HCT116 (cell line): ENCODE data around the gene ZMYND19. TPM values are rescaled to one million over a fixed set of nuclear protein-coding genes. Genes with fewer than 3 reads are reported as not detected.

Experiments
- ATAC-seq: fragments of 200-7000 bp; cut with Tn5 transposase; 2 replicates; pipeline ENCODE4 v1.9.1; 2020; ENCODE audit warnings: mild to moderate bottlenecking, moderate library complexity
- BruUV-seq: library from RNA; stranded (reverse); fragments of 400-500 nt; replicated peaks from 2 replicates; lab custom pipeline; 2021; lab: Mats Ljungman, UMichigan
- CTCF ChIA-PET: fragments of 300-600 bp; sonication (Branson Sonifier 250); formaldehyde crosslinking; loops from one replicate; lab custom pipeline; 2021; ENCODE audit warnings: antibody characterized with exemption; lab: Charles Lee
- POLR2A ChIA-PET: fragments of 300-600, 350-600 bp; sonication (Branson Sonifier 250); formaldehyde crosslinking; loops from one replicate; lab custom pipeline; 2021; ENCODE audit warnings: antibody characterized with exemption; lab: Charles Lee
- RAD21 ChIA-PET, 2 experiments: fragments of 300-600 bp; sonication (Branson Sonifier 250); formaldehyde crosslinking; loops; one replicate each; lab custom pipeline; 2023; ENCODE audit warnings: low total read pairs in 2 of 2; ENCODE audit not compliant: uncharacterized antibody in 2 of 2, unreplicated experiment in 2 of 2, low non-redundant PET in 1 of 2; lab: Charles Lee
- DNase-seq: peaks from one replicate; pipeline ENCODE4 v3.0.0-alpha.2; 2010; ENCODE audit warnings: low read depth, low spot score
- H2AFZ ChIP-seq: fragments of 200-600 bp; shearing (Covaris generic), sonication (generic); 2 replicates; pipeline ENCODE4 v1.6.1; 2017; ENCODE audit warnings: low read depth, mixed run types, mixed read lengths, antibody characterized with exemption, low read length; ENCODE audit not compliant: poor library complexity, severe bottlenecking
- H3K27ac ChIP-seq: 2 replicates; pipeline ENCODE4 v1.5.1; 2012; ENCODE audit warnings: low read depth, low read length
- H3K27me3 ChIP-seq: fragments of 200-600 bp; sonication (generic); 2 replicates; pipeline ENCODE4 v1.6.1; 2016; ENCODE audit warnings: mixed run types, low read length, mixed read lengths; ENCODE audit not compliant: insufficient read depth
- H3K36me3 ChIP-seq, 2 experiments: fragments of 200-500 bp in 1 of 2; fragments of 200-600 bp in 1 of 2; sonication (Bioruptor generic) in 1 of 2; sonication (generic) in 1 of 2; 2 replicates each; pipeline versions ENCODE4 v1.5.1 to v1.6.1; 2014 to 2016; ENCODE audit warnings: low read length in 2 of 2, inconsistent platforms in 1 of 2, mixed read lengths in 1 of 2, mixed run types in 1 of 2; ENCODE audit not compliant: insufficient read depth in 2 of 2, control insufficient read depth in 1 of 2
- H3K4me1 ChIP-seq, 2 experiments: fragments of 200-600 bp in 1 of 2; sonication (generic) in 1 of 2; 2 replicates each; pipeline versions ENCODE4 v1.5.1 to v1.6.1; 2012 to 2017; ENCODE audit warnings: low read length in 2 of 2, inconsistent platforms in 1 of 2, mild to moderate bottlenecking in 1 of 2, mixed read lengths in 1 of 2, mixed run types in 1 of 2, moderate library complexity in 1 of 2; ENCODE audit not compliant: insufficient read depth in 2 of 2, control insufficient read depth in 1 of 2
- H3K4me2 ChIP-seq: fragments of 200-600 bp; sonication (generic); 2 replicates; pipeline ENCODE4 v1.6.1; 2017; ENCODE audit warnings: mixed run types, low read length, mixed read lengths
- H3K4me3 ChIP-seq, 2 experiments: fragments of 200-600 bp in 1 of 2; sonication (generic) in 1 of 2; replicated peaks in 1 of 2; 2 replicates each; pipeline ENCODE4 v1.5.1; 2011 to 2016; ENCODE audit warnings: low read length in 2 of 2, control low read depth in 1 of 2, low read depth in 1 of 2, mild to moderate bottlenecking in 1 of 2, mixed read lengths in 1 of 2, mixed run types in 1 of 2
- H3K79me2 ChIP-seq: fragments of 200-600 bp; sonication (generic); 2 replicates; pipeline ENCODE4 v1.6.1; 2017; ENCODE audit warnings: mild to moderate bottlenecking, mixed run types, low read length, moderate library complexity, mixed read lengths; ENCODE audit not compliant: insufficient read depth
- H3K9ac ChIP-seq: fragments of 200-600 bp; sonication (generic); 2 replicates; pipeline ENCODE4 v1.6.1; 2016; ENCODE audit warnings: low read length, mixed read lengths
- H3K9me2 ChIP-seq: fragments of 200-600 bp; sonication (generic), shearing (Covaris generic); 2 replicates; pipeline ENCODE4 v1.6.1; 2017; ENCODE audit warnings: mixed run types, mild to moderate bottlenecking, moderate library complexity; ENCODE audit not compliant: insufficient read depth
- H3K9me3 ChIP-seq, 2 experiments: fragments of 200-500 bp in 1 of 2; fragments of 200-600 bp in 1 of 2; sonication (Bioruptor generic) in 1 of 2; sonication (generic) in 1 of 2; 2 replicates each; pipeline ENCODE4 v1.6.1; 2014 to 2017; ENCODE audit warnings: low read length in 2 of 2, mixed read lengths in 2 of 2, inconsistent platforms in 1 of 2, low read depth in 1 of 2, mild to moderate bottlenecking in 1 of 2, mixed run types in 1 of 2, moderate library complexity in 1 of 2; ENCODE audit not compliant: control insufficient read depth in 1 of 2, insufficient read depth in 1 of 2
- H4K20me1 ChIP-seq: fragments of 200-600 bp; sonication (generic), shearing (Covaris generic); 2 replicates; pipeline ENCODE4 v1.6.1; 2017; ENCODE audit warnings: mixed run types, mild to moderate bottlenecking, moderate library complexity; ENCODE audit not compliant: insufficient read depth
- CBX3 ChIP-seq: IDR thresholded peaks from 2 replicates; pipeline ENCODE4 v1.6.1; 2012; ENCODE audit warnings: low read depth
- EGR1 ChIP-seq: IDR thresholded peaks from 2 replicates; pipeline ENCODE4 v1.6.1; 2012; ENCODE audit warnings: low read depth
- ELF1 ChIP-seq: IDR thresholded peaks from 2 replicates; pipeline ENCODE4 v1.6.1; 2012; ENCODE audit warnings: low read depth, borderline replicate concordance
- EZH2 ChIP-seq: fragments of 200-600 bp; sonication (generic); IDR thresholded peaks from 2 replicates; pipeline ENCODE4 v1.6.1; 2017; ENCODE audit warnings: antibody characterized with exemption, mixed run types
- EZH2phosphoT487 ChIP-seq: fragments of 200-600 bp; IDR thresholded peaks from 2 replicates; pipeline ENCODE4 v1.6.1; 2018; ENCODE audit warnings: antibody characterized with exemption, borderline replicate concordance
- FOSL1 ChIP-seq: IDR thresholded peaks from 2 replicates; pipeline ENCODE4 v1.6.1; 2012; ENCODE audit warnings: low read depth
- JUND ChIP-seq: IDR thresholded peaks from 2 replicates; pipeline ENCODE4 v1.6.1; 2012
- MAX ChIP-seq: IDR thresholded peaks from 2 replicates; pipeline ENCODE4 v1.6.1; 2012
- POLR2AphosphoS5 ChIP-seq: IDR thresholded peaks from 2 replicates; pipeline ENCODE4 v1.6.1; 2011; ENCODE audit warnings: mild to moderate bottlenecking, low read depth, low read length, moderate library complexity
- SIN3A ChIP-seq: IDR thresholded peaks from 2 replicates; pipeline ENCODE4 v1.6.1; 2012; ENCODE audit warnings: low read depth
- SP1 ChIP-seq: IDR thresholded peaks from 2 replicates; pipeline ENCODE4 v1.6.1; 2012; ENCODE audit warnings: low read depth
- YY1 ChIP-seq: IDR thresholded peaks from 2 replicates; pipeline ENCODE4 v1.6.1; 2011; ENCODE audit warnings: low read length, low read depth, moderate library complexity, mild to moderate bottlenecking; ENCODE audit not compliant: insufficient replicate concordance; ENCODE audit errors: extremely low read depth
- ZBTB33 ChIP-seq: IDR thresholded peaks from 2 replicates; pipeline ENCODE4 v1.6.1; 2011; ENCODE audit warnings: mild to moderate bottlenecking, low read length, moderate library complexity; ENCODE audit not compliant: insufficient replicate concordance; ENCODE audit errors: extremely low read depth
- ZFX ChIP-seq: fragments of 450-650 bp; IDR thresholded peaks from 2 replicates; pipeline ENCODE4 v1.6.1; 2017
- ZNF274 ChIP-seq: fragments of 200-500 bp; sonication (Bioruptor generic); IDR thresholded peaks from 2 replicates; pipeline ENCODE4 v1.6.1; 2014; ENCODE audit warnings: mild to moderate bottlenecking, low read depth, low read length, inconsistent platforms
- intact Hi-C: fragments of 100-400 bp; cut with micrococcal nuclease; formaldehyde crosslinking; loops from 2 replicates; pipeline ENCODE4 v1.10.0; 2022
- total RNA-seq: library from RNA; stranded (reverse); gene quantifications from one replicate; pipeline ENCODE4 v1.2.1, GENCODE V29; 2021; ENCODE audit not compliant: unreplicated experiment
- TF ChIP-seq, protein P1 (sequence below), 3 experiments: fragments of 200-600 bp in 1 of 3; sonication (generic) in 1 of 3; IDR thresholded peaks in 2 of 3; conservative IDR thresholded peaks in 1 of 3; 2 replicates each; pipeline ENCODE4 v1.5.1; 2012 to 2017; ENCODE audit warnings: low read depth in 2 of 3, low read length in 2 of 3, antibody characterized with exemption in 1 of 3, borderline replicate concordance in 1 of 3, control low read depth in 1 of 3, mild to moderate bottlenecking in 1 of 3, mixed read lengths in 1 of 3, mixed run types in 1 of 3, moderate library complexity in 1 of 3; ENCODE audit not compliant: insufficient read depth in 1 of 3

ZMYND19 gene
- total RNA-seq, 1 experiment from 2014 or later = 57.4 TPM

DNA sequence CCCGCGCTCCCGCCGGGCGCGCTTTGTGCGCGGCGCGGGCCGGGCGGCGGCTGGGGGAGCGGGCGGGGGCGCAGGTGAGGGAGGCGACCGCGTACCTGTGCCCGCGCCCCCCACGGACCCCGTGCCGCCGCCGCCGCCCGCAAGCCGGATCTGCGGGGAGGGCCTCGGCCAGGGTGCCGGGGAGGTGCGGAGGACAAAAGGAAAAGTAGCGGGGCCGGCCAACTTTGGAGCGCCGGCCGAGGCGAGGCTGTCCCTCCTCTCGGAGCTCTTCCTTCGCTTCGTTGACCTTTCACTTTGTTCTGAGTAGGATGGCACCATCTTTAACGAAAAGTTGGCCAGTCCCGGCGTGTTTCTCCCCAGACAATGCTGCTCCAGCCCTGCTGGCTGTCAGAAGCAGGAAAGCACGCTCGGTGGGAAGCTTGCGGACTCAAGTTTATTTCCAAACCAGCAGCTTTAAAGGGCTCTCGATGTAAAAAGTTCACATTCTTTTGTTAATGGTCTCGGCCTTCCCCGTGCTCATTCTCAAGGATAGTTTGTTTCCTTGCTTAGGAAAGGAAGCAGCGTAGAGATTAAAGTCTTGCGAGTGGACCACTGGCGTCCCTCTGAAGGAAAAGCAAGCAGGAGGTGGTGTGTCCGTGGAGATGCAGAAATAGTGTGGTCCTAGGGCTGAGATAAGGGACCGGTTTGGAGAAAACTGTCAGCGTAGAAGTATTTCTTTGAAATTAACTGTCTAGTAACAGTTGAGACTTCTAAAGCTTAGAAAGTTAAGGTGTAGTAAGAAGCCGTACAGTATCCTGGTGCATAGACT is 29.1 kb upstream of the ZMYND19 start:
- intact Hi-C loops = no loop called here
- no TSS peak for BruUV-seq
- POLR2A ChIA-PET = interaction anchor here (0.8 to 1.0 kb wide), 3 partner anchors 14 to 37 kb away, joined by 3 read pairs; partner anchors contain the start of gene ARRDC1
- peak overlapping the region; percentile 72 for H3K27ac ChIP-seq
- peak overlapping the region; percentile 82 for H3K9ac ChIP-seq
- TF ChIP-seq ZFX = no peak; the same call in 1 of the 2 replicates
- no peak for TF ChIP-seq ZBTB33
- no peak for TF ChIP-seq POLR2AphosphoS5
- no peak for TF ChIP-seq SP1
- TF ChIP-seq YY1 = no peak
- TF ChIP-seq SIN3A = no peak
- no peak for TF ChIP-seq ELF1
- TF ChIP-seq ZNF274 = no peak
- no peak for TF ChIP-seq EGR1
- no peak for TF ChIP-seq MAX
- TF ChIP-seq, protein P1, sequence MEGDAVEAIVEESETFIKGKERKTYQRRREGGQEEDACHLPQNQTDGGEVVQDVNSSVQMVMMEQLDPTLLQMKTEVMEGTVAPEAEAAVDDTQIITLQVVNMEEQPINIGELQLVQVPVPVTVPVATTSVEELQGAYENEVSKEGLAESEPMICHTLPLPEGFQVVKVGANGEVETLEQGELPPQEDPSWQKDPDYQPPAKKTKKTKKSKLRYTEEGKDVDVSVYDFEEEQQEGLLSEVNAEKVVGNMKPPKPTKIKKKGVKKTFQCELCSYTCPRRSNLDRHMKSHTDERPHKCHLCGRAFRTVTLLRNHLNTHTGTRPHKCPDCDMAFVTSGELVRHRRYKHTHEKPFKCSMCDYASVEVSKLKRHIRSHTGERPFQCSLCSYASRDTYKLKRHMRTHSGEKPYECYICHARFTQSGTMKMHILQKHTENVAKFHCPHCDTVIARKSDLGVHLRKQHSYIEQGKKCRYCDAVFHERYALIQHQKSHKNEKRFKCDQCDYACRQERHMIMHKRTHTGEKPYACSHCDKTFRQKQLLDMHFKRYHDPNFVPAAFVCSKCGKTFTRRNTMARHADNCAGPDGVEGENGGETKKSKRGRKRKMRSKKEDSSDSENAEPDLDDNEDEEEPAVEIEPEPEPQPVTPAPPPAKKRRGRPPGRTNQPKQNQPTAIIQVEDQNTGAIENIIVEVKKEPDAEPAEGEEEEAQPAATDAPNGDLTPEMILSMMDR (IDR thresholded peaks at IDR 0.05 in 2 of 3, conservative IDR thresholded peaks at IDR 0.05 in 1 of 3; ENCODE audit: borderline replicate concordance in 1 of 3, insufficient read depth in 1 of 3, low read depth in 2 of 3, low read length in 2 of 3) = no peak
- TF ChIP-seq JUND = no peak
- no peak for TF ChIP-seq FOSL1
- no peak for TF ChIP-seq EZH2
- no peak for TF ChIP-seq EZH2phosphoT487
- TF ChIP-seq CBX3 = no peak
- peaks cover 79% of the 10 kb centered on the region for H3K79me2 ChIP-seq
- no peaks in the 10 kb centered on the region for H3K9me3 ChIP-seq
- peaks cover 2 to 21% of the 10 kb centered on the region in 2 experiments; a peak in 2 of 4 replicates for H3K36me3 ChIP-seq
- CTCF ChIA-PET = interaction anchor here (0.9 to 1.2 kb wide), 2 partner anchors 68 to 75 kb away, joined by 3 to 4 read pairs; partner anchors contain the start of gene MRPL41
- ATAC-seq (peak; percentile 6), DNase-seq (no peak)
- no peaks in the 10 kb centered on the region for H3K9me2 ChIP-seq
- peak overlapping the region; percentile 74 to 88 for H3K4me3 ChIP-seq
- H3K27me3 ChIP-seq = no peaks in the 10 kb centered on the region
- RAD21 ChIA-PET = no interaction called here
- H3K4me2 ChIP-seq = peak overlapping the region; percentile 91
- H2AFZ ChIP-seq = no peak overlapping the region
- H4K20me1 ChIP-seq = peaks cover 5% of the 10 kb centered on the region; the same call in 1 of the 2 replicates
- H3K4me1 ChIP-seq = peaks cover 19 to 30% of the 10 kb centered on the region in 2 experiments
